PC-3 (cell line): ENCODE results near the gene DLG2. TPM values are rescaled to one million over a fixed set of nuclear protein-coding genes. Genes with fewer than 3 reads are reported as not detected.
"Not testable (repeated sequence)": the region's sequence is repeated elsewhere in the genome, so short reads cannot be mapped to it uniquely, and the experiment has no call there.

Experiments
- ATAC-seq: fragments of 200-7000 bp; cut with Tn5 transposase; 2 replicates; pipeline ENCODE4 v1.9.1; 2020; ENCODE audit warnings: mild to moderate bottlenecking, moderate library complexity
- BruUV-seq: library from RNA; stranded (reverse); fragments of 400-500 nt; replicated peaks from 2 replicates; lab custom pipeline; 2021; lab: Mats Ljungman, UMichigan
- CTCF ChIA-PET: fragments of 300-600 bp; sonication (Branson Sonifier 250); formaldehyde crosslinking; loops from one replicate; lab custom pipeline; 2022; ENCODE audit warnings: antibody characterized with exemption; lab: Charles Lee
- POLR2A ChIA-PET: fragments of 300-600 bp; sonication (Branson Sonifier 250); formaldehyde crosslinking; loops from one replicate; lab custom pipeline; 2022; ENCODE audit warnings: antibody characterized with exemption; ENCODE audit not compliant: unreplicated experiment; lab: Charles Lee
- DNase-seq: peaks from one replicate; pipeline ENCODE4 v3.0.0-alpha.2; 2015
- H2AFZ ChIP-seq: fragments of 300-600 bp; sonication (generic); 2 replicates; pipeline ENCODE4 v1.6.0; 2016; ENCODE audit warnings: antibody characterized with exemption, low read length
- H3F3A ChIP-seq: fragments of 300-600 bp; sonication (generic); one replicate; pipeline ENCODE4 v1.6.0; 2017; ENCODE audit warnings: antibody characterized with exemption, low read length, control low read depth, mild to moderate bottlenecking; ENCODE audit not compliant: unreplicated experiment
- H3K27ac ChIP-seq: fragments of 300-600 bp; sonication (generic); 2 replicates; pipeline ENCODE4 v1.5.1; 2016; ENCODE audit warnings: mild to moderate bottlenecking, low read length
- H3K27me3 ChIP-seq: fragments of 300-600 bp; sonication (generic); 2 replicates; pipeline ENCODE4 v1.6.1; 2016; ENCODE audit warnings: low read length, mixed read lengths
- H3K36me3 ChIP-seq: fragments of 300-600 bp; sonication (generic); 2 replicates; pipeline ENCODE4 v1.6.1; 2016; ENCODE audit warnings: low read depth, mixed run types, low read length, mixed read lengths
- H3K4me1 ChIP-seq: fragments of 300-600 bp; sonication (generic); 2 replicates; pipeline ENCODE4 v1.5.1; 2016; ENCODE audit warnings: low read length; ENCODE audit not compliant: insufficient read depth
- H3K4me2 ChIP-seq: fragments of 300-600 bp; sonication (generic); 2 replicates; pipeline ENCODE4 v1.6.0; 2016; ENCODE audit warnings: low read length
- H3K4me3 ChIP-seq: fragments of 300-600 bp; sonication (generic); 2 replicates; pipeline ENCODE4 v1.5.1; 2016; ENCODE audit warnings: mild to moderate bottlenecking, low read length, mixed read lengths
- H3K79me2 ChIP-seq: fragments of 300-600 bp; sonication (generic); 2 replicates; pipeline ENCODE4 v1.6.1; 2017; ENCODE audit warnings: low read length, mixed read lengths
- H3K9ac ChIP-seq: fragments of 300-600 bp; sonication (generic); 2 replicates; pipeline ENCODE4 v1.6.0; 2016; ENCODE audit warnings: mild to moderate bottlenecking, low read length
- H3K9me2 ChIP-seq: fragments of 300-600 bp; sonication (generic); replicated peaks from 2 replicates; pipeline ENCODE4 v1.6.1; 2016; ENCODE audit warnings: mixed run types, low read length, mixed read lengths
- H3K9me3 ChIP-seq: fragments of 300-600 bp; sonication (generic); 2 replicates; pipeline ENCODE4 v1.6.1; 2016; ENCODE audit warnings: low read length, mixed read lengths
- H4K20me1 ChIP-seq: fragments of 300-600 bp; sonication (generic); 2 replicates; pipeline ENCODE4 v1.6.1; 2016; ENCODE audit warnings: low read length, mixed read lengths
- CTCF ChIP-seq: fragments of 300-600 bp; sonication (generic); conservative IDR thresholded peaks from 2 replicates; pipeline ENCODE4 v1.5.1; 2017; ENCODE audit warnings: antibody characterized with exemption, low read depth, mild to moderate bottlenecking, low read length
- EZH2 ChIP-seq: fragments of 300-600 bp; sonication (generic); IDR thresholded peaks from one replicate; pipeline ENCODE4 v1.6.1; 2017; ENCODE audit warnings: antibody characterized with exemption, mild to moderate bottlenecking, low read length; ENCODE audit not compliant: unreplicated experiment
- EZH2phosphoT487 ChIP-seq: fragments of 300-600 bp; sonication (generic); IDR thresholded peaks from 2 replicates; pipeline ENCODE4 v1.6.1; 2018; ENCODE audit warnings: mild to moderate bottlenecking, antibody characterized with exemption, low read length, borderline replicate concordance
- intact Hi-C: fragments of 100-400 bp; cut with micrococcal nuclease; formaldehyde crosslinking; loops from 2 replicates; pipeline ENCODE4 v1.9.0; 2023
- total RNA-seq: library from RNA; depleted of rRNA; stranded (reverse); fragments of >200 nt; gene quantifications from 2 replicates; pipeline ENCODE4 v1.2.3, GENCODE V29; 2014

Gene DLG2
- total RNA-seq, 1 experiment from 2014 or later, result 0.58 TPM

- no peak for TF ChIP-seq CTCF
- no peak for TF ChIP-seq EZH2
- no peak for TF ChIP-seq EZH2phosphoT487
- Histone ChIP-seq H3K4me2 (no peak overlapping the region), H3K36me3 (no peaks in the 10 kb centered on the region), H2AFZ (no peak overlapping the region), H3K4me1 (peaks cover 18% of the 10 kb centered on the region), H4K20me1 (no peaks in the 10 kb centered on the region), H3F3A (no peaks in the 10 kb centered on the region), H3K4me3 (no peak overlapping the region), H3K27me3 (no peaks in the 10 kb centered on the region), H3K9ac (no peak overlapping the region), H3K9me3 (no peaks in the 10 kb centered on the region), H3K27ac (no peak overlapping the region), H3K79me2 (no peaks in the 10 kb centered on the region), H3K9me2 (no peaks in the 10 kb centered on the region)
- BruUV-seq, result no TSS peak
- ChIA-PET CTCF (no interaction called here), POLR2A (no interaction called here)
- intact Hi-C loops, result no loop called here
- DNase-seq (no peak), ATAC-seq (no peak)
Observed at GRCh38 chr11:84854498-84854880, 772.7 kb downstream of the DLG2 start.

GRCh38 chr11:84853841-84854497 is 773.2 kb downstream of the DLG2 start:
- Histone ChIP-seq H3K36me3 (no peaks in the 10 kb centered on the region), H3K4me2 (no peak overlapping the region), H3K4me3 (no peak overlapping the region), H3K9ac (no peak overlapping the region), H3K9me3 (no peaks in the 10 kb centered on the region), H3K27me3 (no peaks in the 10 kb centered on the region), H3K27ac (no peak overlapping the region), H3K4me1 (peaks cover 18% of the 10 kb centered on the region), H4K20me1 (no peaks in the 10 kb centered on the region), H3K79me2 (no peaks in the 10 kb centered on the region), H3K9me2 (no peaks in the 10 kb centered on the region), H3F3A (no peaks in the 10 kb centered on the region), H2AFZ (no peak overlapping the region)
- ChIA-PET POLR2A (no interaction called here), CTCF (no interaction called here)
- DNase-seq (no peak), ATAC-seq (no peak)
- no TSS peak for BruUV-seq
- intact Hi-C loops, result no loop called here
- TF ChIP-seq CTCF (no peak), EZH2phosphoT487 (no peak), EZH2 (no peak)

- Histone ChIP-seq H3K9ac (no peak overlapping the region), H3K36me3 (no peaks in the 10 kb centered on the region), H3K27ac (no peak overlapping the region), H3K4me1 (peaks cover 9% of the 10 kb centered on the region), H4K20me1 (no peaks in the 10 kb centered on the region), H3K9me2 (no peaks in the 10 kb centered on the region), H3K4me3 (no peak overlapping the region), H3K9me3 (no peaks in the 10 kb centered on the region), H2AFZ (no peak overlapping the region), H3K79me2 (no peaks in the 10 kb centered on the region), H3K4me2 (no peak overlapping the region), H3K27me3 (no peaks in the 10 kb centered on the region), H3F3A (no peaks in the 10 kb centered on the region)
- TF ChIP-seq EZH2 (no peak), CTCF (0 out of 2 replicates have a peak, but pooled peaks have one; percentile 15)
- ATAC-seq (peak; percentile 92), DNase-seq (peak; percentile 64)
- POLR2A ChIA-PET, result no interaction called here
- CTCF ChIA-PET, result interaction anchor here (0.6 to 1.4 kb wide), 3 partner anchors 182 to 743 kb away, joined by 4 to 5 read pairs (median 5); no protein-coding TSS in a partner anchor
- no TSS peak for BruUV-seq
- intact Hi-C loops, result no loop called here
Observed at GRCh38 chr11:84847842-84848241, 779.3 kb downstream of the DLG2 start.

- H4K20me1 ChIP-seq, H3K4me2 ChIP-seq, CTCF ChIA-PET, H3K79me2 ChIP-seq, H3K9me2 ChIP-seq, H3K9ac ChIP-seq, H3K36me3 ChIP-seq, ATAC-seq, intact Hi-C loops, DNase-seq, H3K27ac ChIP-seq, H3F3A ChIP-seq, BruUV-seq, H2AFZ ChIP-seq, POLR2A ChIA-PET, H3K4me3 ChIP-seq, H3K9me3 ChIP-seq, H3K27me3 ChIP-seq: not testable (repeated sequence)
- H3K4me1 ChIP-seq, result peaks cover 12% of the 10 kb centered on the region
Observed at GRCh38 chr11:84840201-84840600, 786.9 kb downstream of the DLG2 start.
